ENCODE data around the gene GLYR1.

- no peak for TF ChIP-seq POLR2A (IDR thresholded peaks at IDR 0.05)
- TF ChIP-seq CTCF (IDR thresholded peaks at IDR 0.05): no peak
These were observed 24.0 kb upstream of the GLYR1 start for GRCh38 chr16:4871071-4871470.
